HL-60/S4 treated with retinoic acid at 250 ng/mL for 4 days and 3 days (cell line): ENCODE data around the gene NOL3.

Source experiments
- in situ Hi-C: fragments of 300-500 bp; cut with MboI; formaldehyde crosslinking; loops from 2 replicates; pipeline ENCODE4 v1.7.0; 2022; ENCODE audit warnings: low sequenced_read_pairs

The NOL3 gene

GRCh38 chr16:67167588-67167987, 2.8 kb upstream of the NOL3 start:
- in situ Hi-C loops: loop anchor here (25.0 kb wide), 1 partner anchor 205 kb away; the partner anchor contains the start of gene CES3

GRCh38 chr16:67169011-67169451, 1.3 kb upstream of the NOL3 start:
- in situ Hi-C loops: loop anchor here (25.0 kb wide), 1 partner anchor 207 kb away; the partner anchor contains the start of gene CES3

GRCh38 chr16:67169642-67170167, 633 bp upstream of the NOL3 start:
- in situ Hi-C loops: loop anchor here (25.0 kb wide), 1 partner anchor 207 kb away; the partner anchor contains the start of gene CES3

- in situ Hi-C loops: loop anchor here (25.0 kb wide), 1 partner anchor 209 kb away; the partner anchor contains the start of gene CES3
Measured at GRCh38 chr16:67170949-67171649, 761 bp downstream of the NOL3 start.

- in situ Hi-C loops: loop anchor here (25.0 kb wide), 1 partner anchor 211 kb away; the partner anchor contains the start of gene CES3
Measured at GRCh38 chr16:67173323-67173722, 3.0 kb downstream of the NOL3 start.

- in situ Hi-C loops: loop anchor here (25.0 kb wide), 1 partner anchor 212 kb away; the partner anchor contains the start of gene CES3
Measured at GRCh38 chr16:67173808-67174705, 3.7 kb downstream of the NOL3 start.

- in situ Hi-C loops: loop anchor here (25.0 kb wide), 1 partner anchor 212 kb away; the partner anchor contains the start of gene CES3
Measured at GRCh38 chr16:67174706-67175231, 4.4 kb downstream of the NOL3 start.

GRCh38 chr16:67176662-67177061, 6.3 kb downstream of the NOL3 start:
- in situ Hi-C loops: no loop called here

- in situ Hi-C loops: no loop called here
Measured at GRCh38 chr16:67177743-67178699, 7.7 kb downstream of the NOL3 start.

- in situ Hi-C loops: no loop called here
Measured at GRCh38 chr16:67179421-67180080, 9.2 kb downstream of the NOL3 start.

GRCh38 chr16:67180166-67180565, 9.8 kb downstream of the NOL3 start:
- in situ Hi-C loops: no loop called here

- in situ Hi-C loops: no loop called here
Measured at GRCh38 chr16:67181346-67181745, 11.0 kb downstream of the NOL3 start.

- in situ Hi-C loops: no loop called here
Measured at GRCh38 chr16:67182288-67182687, 11.9 kb downstream of the NOL3 start.

GRCh38 chr16:67183284-67183626, 12.9 kb downstream of the NOL3 start:
- in situ Hi-C loops: no loop called here

- in situ Hi-C loops: no loop called here
Measured at GRCh38 chr16:67183627-67184452, 13.5 kb downstream of the NOL3 start, which contains the start of gene MATCAP1. Gene MATCAP1, minus strand, starts transcription at chr16:67183963. Its CDS starts 3,353 bp downstream, at chr16:67180610.

GRCh38 chr16:67184453-67184994, 14.2 kb downstream of the NOL3 start:
- in situ Hi-C loops: no loop called here

- in situ Hi-C loops: no loop called here
Measured at GRCh38 chr16:67184995-67185650, 14.8 kb downstream of the NOL3 start.
